ENCODE data around the gene EVPL.
A peak's percentile ranks its signal among the peaks of the same experiment; 100 is the strongest.
"Not testable (repeated sequence)": the region's sequence is repeated elsewhere in the genome, so short reads cannot be mapped to it uniquely, and the experiment has no call there.

The EVPL gene

DNA sequence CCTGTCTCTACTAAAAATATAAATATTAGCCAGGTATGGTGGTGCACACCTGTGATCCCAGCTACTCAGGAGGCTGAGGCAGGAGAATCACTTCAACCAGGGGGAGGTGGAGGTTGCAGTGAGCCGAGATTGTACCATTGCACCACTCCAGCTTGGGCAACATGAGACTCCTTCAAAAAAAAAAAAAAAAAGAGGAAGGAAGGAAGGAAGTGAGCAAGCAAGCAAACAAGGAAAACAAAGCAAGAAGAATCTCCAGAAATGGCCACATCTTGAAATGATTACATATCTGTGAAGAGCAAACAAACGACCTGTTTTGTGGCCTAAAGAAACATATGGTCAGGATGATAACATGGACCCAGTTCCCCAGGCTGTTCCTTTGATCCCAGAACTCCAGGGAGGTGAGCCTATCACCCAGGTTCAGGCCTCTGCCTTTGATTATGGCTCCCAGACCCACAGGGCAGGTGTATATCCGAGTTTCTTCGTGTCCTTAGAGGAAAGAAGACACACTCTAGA lies 57.0 kb downstream of the EVPL start:
- H3K4me3 ChIP-seq (ENCODE audit: low read depth, low read length) = no peak overlapping the region
- DNase-seq (ENCODE audit: low read depth) = peak; percentile 25
- TF ChIP-seq, protein P1, sequence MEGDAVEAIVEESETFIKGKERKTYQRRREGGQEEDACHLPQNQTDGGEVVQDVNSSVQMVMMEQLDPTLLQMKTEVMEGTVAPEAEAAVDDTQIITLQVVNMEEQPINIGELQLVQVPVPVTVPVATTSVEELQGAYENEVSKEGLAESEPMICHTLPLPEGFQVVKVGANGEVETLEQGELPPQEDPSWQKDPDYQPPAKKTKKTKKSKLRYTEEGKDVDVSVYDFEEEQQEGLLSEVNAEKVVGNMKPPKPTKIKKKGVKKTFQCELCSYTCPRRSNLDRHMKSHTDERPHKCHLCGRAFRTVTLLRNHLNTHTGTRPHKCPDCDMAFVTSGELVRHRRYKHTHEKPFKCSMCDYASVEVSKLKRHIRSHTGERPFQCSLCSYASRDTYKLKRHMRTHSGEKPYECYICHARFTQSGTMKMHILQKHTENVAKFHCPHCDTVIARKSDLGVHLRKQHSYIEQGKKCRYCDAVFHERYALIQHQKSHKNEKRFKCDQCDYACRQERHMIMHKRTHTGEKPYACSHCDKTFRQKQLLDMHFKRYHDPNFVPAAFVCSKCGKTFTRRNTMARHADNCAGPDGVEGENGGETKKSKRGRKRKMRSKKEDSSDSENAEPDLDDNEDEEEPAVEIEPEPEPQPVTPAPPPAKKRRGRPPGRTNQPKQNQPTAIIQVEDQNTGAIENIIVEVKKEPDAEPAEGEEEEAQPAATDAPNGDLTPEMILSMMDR (IDR thresholded peaks at IDR 0.05; ENCODE audit: low read depth, low read length) = no peak
- TF ChIP-seq, protein P2, sequence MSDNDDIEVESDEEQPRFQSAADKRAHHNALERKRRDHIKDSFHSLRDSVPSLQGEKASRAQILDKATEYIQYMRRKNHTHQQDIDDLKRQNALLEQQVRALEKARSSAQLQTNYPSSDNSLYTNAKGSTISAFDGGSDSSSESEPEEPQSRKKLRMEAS (IDR thresholded peaks at IDR 0.05; ENCODE audit: low read depth, low read length) = no peak
- TF ChIP-seq POLR2A (IDR thresholded peaks at IDR 0.05; ENCODE audit: extremely low read depth, insufficient read length) (no peak), MYC (IDR thresholded peaks at IDR 0.05; ENCODE audit: low read depth, low read length) (no peak)

DNA sequence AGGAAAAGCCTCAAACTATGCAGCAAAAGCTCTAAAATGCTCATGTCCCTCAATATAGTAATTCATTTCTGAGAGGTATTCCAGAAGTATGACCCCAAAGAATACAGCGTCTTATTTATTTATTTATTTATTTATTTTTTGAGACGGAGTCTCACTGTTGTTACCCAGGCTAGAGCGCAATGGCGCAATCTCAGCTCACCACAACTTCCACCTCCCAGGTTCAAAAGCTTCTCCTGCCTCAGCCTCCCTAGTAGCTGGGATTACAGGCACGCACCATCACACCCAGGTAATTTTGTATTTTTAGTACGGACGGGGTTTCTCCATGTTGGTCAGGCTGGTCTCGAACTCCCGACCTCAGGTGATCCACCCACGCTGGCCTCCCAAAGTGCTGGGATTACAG lies 58.1 kb downstream of the EVPL start:
- not testable (repeated sequence) for H3K4me3 ChIP-seq (ENCODE audit: low read depth, low read length); DNase-seq (ENCODE audit: low read depth)

DNA sequence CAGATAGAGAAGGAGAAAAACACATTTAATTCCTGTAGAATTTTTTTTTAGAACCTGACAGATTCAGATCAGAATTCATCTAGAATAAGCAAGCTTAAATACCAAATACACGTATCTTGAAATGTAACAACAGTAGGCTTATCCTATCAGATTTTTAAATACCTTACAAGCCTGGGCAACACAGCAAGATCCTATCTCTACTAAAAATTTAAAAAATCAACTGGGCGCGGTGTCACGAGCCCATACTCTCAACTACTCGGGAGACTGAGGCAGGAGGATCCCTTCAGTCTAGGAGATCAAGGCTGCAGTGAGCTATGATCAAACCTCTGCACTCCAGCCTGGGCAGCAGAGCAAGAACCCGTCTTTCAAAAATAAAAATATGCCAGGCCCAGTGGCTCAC lies 61.6 kb downstream of the EVPL start:
- TF ChIP-seq POLR2A (IDR thresholded peaks at IDR 0.05; ENCODE audit: extremely low read depth, insufficient read length) (no peak), MYC (IDR thresholded peaks at IDR 0.05; ENCODE audit: low read depth, low read length) (no peak)
- TF ChIP-seq, protein P1 (IDR thresholded peaks at IDR 0.05; ENCODE audit: low read depth, low read length) = no peak
- TF ChIP-seq, protein P2 (IDR thresholded peaks at IDR 0.05; ENCODE audit: low read depth, low read length) = no peak
- no peak for DNase-seq (ENCODE audit: low read depth)

DNA sequence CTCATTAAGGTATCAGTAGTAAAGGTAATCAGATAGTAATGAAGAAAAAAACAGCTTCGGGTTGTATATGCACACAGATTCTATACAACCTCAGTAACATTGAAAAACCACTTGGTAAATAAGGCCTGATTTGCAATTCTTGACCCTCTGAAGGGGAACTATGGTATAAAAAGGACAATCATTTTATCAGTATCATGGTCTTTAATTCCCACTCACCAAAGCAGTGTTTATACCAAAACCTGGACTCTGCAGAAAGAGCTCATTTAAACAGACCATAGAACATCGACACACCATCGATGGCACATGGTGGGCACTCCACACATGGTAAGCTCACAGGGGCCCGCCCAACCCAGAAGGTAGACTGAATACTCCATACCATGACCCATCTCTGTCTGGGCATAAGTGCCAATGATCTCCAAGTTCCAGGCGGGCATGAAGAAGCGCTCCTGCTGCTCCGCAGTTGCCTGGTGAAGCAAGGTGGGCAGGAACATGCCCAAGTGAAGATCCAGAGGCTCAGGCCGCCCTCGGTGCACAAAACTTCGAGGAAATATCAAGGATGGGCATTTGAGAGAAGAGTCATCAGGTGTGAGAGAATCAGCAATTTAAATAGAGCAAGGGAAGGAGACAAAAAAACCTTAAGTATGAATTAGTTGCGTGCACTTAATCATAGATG lies 67.1 kb downstream of the EVPL start:
- TF ChIP-seq POLR2A (IDR thresholded peaks at IDR 0.05; ENCODE audit: extremely low read depth, insufficient read length) (no peak), MYC (IDR thresholded peaks at IDR 0.05; ENCODE audit: low read depth, low read length) (no peak)
- TF ChIP-seq, protein P2 (IDR thresholded peaks at IDR 0.05; ENCODE audit: low read depth, low read length) = no peak
- TF ChIP-seq, protein P1 (IDR thresholded peaks at IDR 0.05; ENCODE audit: low read depth, low read length) = no peak
- no peak overlapping the region for H3K4me3 ChIP-seq (ENCODE audit: low read depth, low read length)
- DNase-seq (ENCODE audit: low read depth) = no peak

More for the DNA sequence above, 61.6 kb downstream of the EVPL start:
- no peak overlapping the region for H3K4me3 ChIP-seq (ENCODE audit: low read depth, low read length)

DNA sequence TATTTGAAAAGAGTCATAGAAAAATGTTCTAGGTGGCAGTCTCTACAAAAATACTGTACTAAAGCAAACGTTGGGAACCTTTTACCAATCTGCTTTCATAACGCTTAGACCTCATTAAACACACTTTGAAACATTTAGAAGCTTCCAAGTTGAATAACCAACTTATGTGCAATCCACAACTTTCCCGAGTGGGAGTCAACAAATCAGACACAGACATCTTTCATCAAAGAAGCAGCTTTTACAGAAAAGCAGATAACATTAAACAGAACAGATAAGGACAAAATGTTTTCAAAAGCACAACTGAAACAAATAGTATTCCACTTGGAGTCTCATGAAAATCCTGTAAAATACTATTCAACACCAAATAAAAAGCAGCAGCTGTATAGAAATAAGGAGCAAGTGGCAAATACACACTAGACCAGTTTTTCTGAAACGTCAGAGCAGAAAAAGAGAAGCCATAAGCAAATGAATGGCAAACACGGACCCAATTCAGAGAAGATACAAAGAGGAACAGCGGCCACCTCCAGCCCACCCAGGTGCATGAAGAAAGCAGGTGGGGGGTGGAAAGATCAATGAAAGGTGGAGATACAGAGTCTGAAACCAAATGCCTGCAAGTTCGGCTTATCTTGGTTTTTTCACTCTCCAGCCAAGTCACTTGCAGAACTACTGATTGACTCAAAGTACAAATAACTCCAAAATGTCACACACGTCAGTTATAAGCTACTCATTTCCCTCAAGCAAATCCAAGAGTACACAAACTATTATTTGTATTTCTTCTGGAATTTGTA lies 67.9 kb downstream of the EVPL start:
- no peak for TF ChIP-seq MYC (IDR thresholded peaks at IDR 0.05; ENCODE audit: low read depth, low read length)
- TF ChIP-seq, protein P2 (IDR thresholded peaks at IDR 0.05; ENCODE audit: low read depth, low read length) = no peak
- TF ChIP-seq POLR2A (IDR thresholded peaks at IDR 0.05; ENCODE audit: extremely low read depth, insufficient read length) = no peak
- TF ChIP-seq, protein P1 (IDR thresholded peaks at IDR 0.05; ENCODE audit: low read depth, low read length) = no peak
- DNase-seq (ENCODE audit: low read depth) = no peak
- no peak overlapping the region for H3K4me3 ChIP-seq (ENCODE audit: low read depth, low read length)

All from NB4 (cell line).